ENCODE data around the gene BRICD5.

BRICD5 gene

GRCh38 chr16:2232094-2232990, 21.7 kb upstream of the BRICD5 start:
- Histone ChIP-seq H3K27me3 (ENCODE audit: control insufficient read depth in 3 of 3, insufficient read depth in 3 of 3, low read depth in 1 of 3, low read length in 3 of 3) (peaks cover 0 to 15% (median 3%) of the 10 kb centered on the region in 3 experiments), H3K4me2 (ENCODE audit: insufficient read depth, low read length, poor library complexity, severe bottlenecking) (no peak overlapping the region), H3K14ac (ENCODE audit: low read length) (no peak overlapping the region), H3K36me3 (replicated peaks in 1 of 2; ENCODE audit: control insufficient read depth in 2 of 2, insufficient read depth in 2 of 2, low read length in 2 of 2) (peaks cover 44 to 86% of the 10 kb centered on the region in 2 donors), H2BK12ac (ENCODE audit: low read length) (no peak overlapping the region), H4K8ac (ENCODE audit: low read depth, low read length) (peak overlapping the region; percentile 4), H2AK5ac (ENCODE audit: low read depth, low read length) (no peak overlapping the region), H3K79me1 (ENCODE audit: low read depth, low read length) (peaks cover 21% of the 10 kb centered on the region), H3K4me1 (ENCODE audit: control insufficient read depth in 2 of 2, insufficient read depth in 1 of 2, low read depth in 1 of 2, low read length in 2 of 2) (peaks cover 0 to 10% of the 10 kb centered on the region in 2 donors), H3K4ac (ENCODE audit: low read length) (no peak overlapping the region), H2BK5ac (ENCODE audit: low read length) (no peak overlapping the region), H3K18ac (ENCODE audit: low read length) (no peak overlapping the region), H3K27ac (replicated peaks; ENCODE audit: low read length) (no peak overlapping the region), H2BK15ac (ENCODE audit: low read length) (no peak overlapping the region), H3K9me3 (replicated peaks in 1 of 2; ENCODE audit: control insufficient read depth in 2 of 2, insufficient read depth in 1 of 2, low read depth in 1 of 2, low read length in 2 of 2) (peaks cover 0 to 1% of the 10 kb centered on the region in 2 donors), H2BK120ac (ENCODE audit: low read depth, low read length) (no peak overlapping the region), H3K4me3 (ENCODE audit: low read length in 2 of 2) (no peak overlapping the region), H3K9ac (ENCODE audit: low read depth, low read length, poor library complexity) (peak overlapping the region; percentile 77), H2AFZ (ENCODE audit: low read length) (no peak overlapping the region), H3K23ac (ENCODE audit: low read depth, low read length, poor library complexity) (peak overlapping the region; percentile 31), H4K91ac (ENCODE audit: low read depth, low read length, poor library complexity) (no peak overlapping the region)
- DNase-seq (ENCODE audit: low spot score), result no peak
- WGBS, 2 donors (ENCODE audit: extremely low coverage in 2 of 2, insufficient read length in 2 of 2, insufficient replicate concordance in 1 of 2), result no CpG with 5 or more reads among the region's 41 CpGs

DNA sequence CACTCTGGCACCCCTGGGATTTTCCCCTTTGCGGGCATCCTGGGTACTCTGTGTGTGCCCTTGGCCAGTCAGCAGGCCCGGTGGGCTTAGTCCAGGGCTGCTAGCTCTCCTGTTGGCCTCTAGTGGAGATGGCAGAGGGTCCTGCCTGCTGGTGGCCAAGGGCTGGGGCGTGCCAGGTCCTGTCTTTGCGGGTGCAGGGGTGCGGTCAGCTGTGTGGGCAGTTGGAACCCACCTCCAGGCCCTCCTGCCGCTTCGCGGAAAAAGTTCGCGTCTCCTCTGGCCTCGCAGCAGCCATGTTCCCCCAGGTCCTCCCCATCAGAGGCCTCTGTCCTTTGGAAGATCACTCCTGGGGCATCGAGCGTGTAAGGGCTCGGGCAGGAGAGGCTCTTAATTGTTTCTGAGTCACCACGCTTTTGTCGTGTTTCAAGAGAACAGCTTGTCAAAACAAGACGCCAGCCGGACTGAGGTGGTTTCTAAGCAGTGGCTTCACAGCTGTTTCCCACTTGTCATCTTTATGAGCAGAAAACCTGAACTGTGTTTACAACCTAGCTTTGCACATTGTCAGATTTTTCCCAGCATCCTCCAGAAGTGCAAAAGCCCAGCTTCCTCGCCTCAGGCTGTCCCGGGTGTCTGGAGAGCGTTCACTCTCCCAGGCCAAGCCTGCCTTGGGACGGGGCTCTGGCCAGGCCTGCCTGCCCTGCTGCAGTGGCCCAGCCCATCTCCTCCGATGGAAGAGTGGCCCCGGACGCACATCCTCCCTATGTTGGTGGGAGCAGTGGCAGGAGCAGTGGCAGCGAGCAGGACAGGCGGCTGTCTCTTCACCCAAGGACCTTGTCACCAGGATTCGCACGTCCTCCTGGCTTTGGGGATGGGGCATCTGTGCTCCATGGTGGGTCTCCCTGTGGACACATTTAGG, 20.6 kb upstream of the BRICD5 start:
- H3K27me3 ChIP-seq (ENCODE audit: control insufficient read depth in 3 of 3, insufficient read depth in 3 of 3, low read depth in 1 of 3, low read length in 3 of 3), result peaks cover 0 to 4% (median 0%) of the 10 kb centered on the region in 3 experiments
- no CpG with 5 or more reads among the region's 29 CpGs for WGBS, 2 donors (ENCODE audit: extremely low coverage in 2 of 2, insufficient read length in 2 of 2, insufficient replicate concordance in 1 of 2)
- no peaks in the 10 kb centered on the region for H3K9me3 ChIP-seq (replicated peaks in 1 of 2; ENCODE audit: control insufficient read depth in 2 of 2, insufficient read depth in 1 of 2, low read depth in 1 of 2, low read length in 2 of 2)
- no peak overlapping the region for H2AFZ ChIP-seq (ENCODE audit: low read length)
- no peak overlapping the region for H3K14ac ChIP-seq (ENCODE audit: low read length)
- peaks cover 44 to 91% of the 10 kb centered on the region in 2 donors for H3K36me3 ChIP-seq (replicated peaks in 1 of 2; ENCODE audit: control insufficient read depth in 2 of 2, insufficient read depth in 2 of 2, low read length in 2 of 2)
- H2AK5ac ChIP-seq (ENCODE audit: low read depth, low read length), result no peak overlapping the region
- H2BK120ac ChIP-seq (ENCODE audit: low read depth, low read length), result no peak overlapping the region
- peak overlapping the region; percentile 4 for H4K8ac ChIP-seq (ENCODE audit: low read depth, low read length)
- no peak overlapping the region for H3K23ac ChIP-seq (ENCODE audit: low read depth, low read length, poor library complexity)
- H4K91ac ChIP-seq (ENCODE audit: low read depth, low read length, poor library complexity), result no peak overlapping the region
- H3K4me2 ChIP-seq (ENCODE audit: insufficient read depth, low read length, poor library complexity, severe bottlenecking), result no peak overlapping the region
- no peak overlapping the region for H3K4ac ChIP-seq (ENCODE audit: low read length)
- H3K79me1 ChIP-seq (ENCODE audit: low read depth, low read length), result peaks cover 21% of the 10 kb centered on the region
- H3K4me3 ChIP-seq (ENCODE audit: low read length in 2 of 2), result no peak overlapping the region
- H3K9ac ChIP-seq (ENCODE audit: low read depth, low read length, poor library complexity), result no peak overlapping the region
- no peak for DNase-seq (ENCODE audit: low spot score)
- no peak overlapping the region for H3K27ac ChIP-seq (replicated peaks; ENCODE audit: low read length)
- no peak overlapping the region for H3K18ac ChIP-seq (ENCODE audit: low read length)
- no peak overlapping the region for H2BK5ac ChIP-seq (ENCODE audit: low read length)
- H2BK12ac ChIP-seq (ENCODE audit: low read length), result no peak overlapping the region
- no peak overlapping the region for H2BK15ac ChIP-seq (ENCODE audit: low read length)
- H3K4me1 ChIP-seq (ENCODE audit: control insufficient read depth in 2 of 2, insufficient read depth in 1 of 2, low read depth in 1 of 2, low read length in 2 of 2), result peaks cover 0 to 4% of the 10 kb centered on the region in 2 donors

DNA sequence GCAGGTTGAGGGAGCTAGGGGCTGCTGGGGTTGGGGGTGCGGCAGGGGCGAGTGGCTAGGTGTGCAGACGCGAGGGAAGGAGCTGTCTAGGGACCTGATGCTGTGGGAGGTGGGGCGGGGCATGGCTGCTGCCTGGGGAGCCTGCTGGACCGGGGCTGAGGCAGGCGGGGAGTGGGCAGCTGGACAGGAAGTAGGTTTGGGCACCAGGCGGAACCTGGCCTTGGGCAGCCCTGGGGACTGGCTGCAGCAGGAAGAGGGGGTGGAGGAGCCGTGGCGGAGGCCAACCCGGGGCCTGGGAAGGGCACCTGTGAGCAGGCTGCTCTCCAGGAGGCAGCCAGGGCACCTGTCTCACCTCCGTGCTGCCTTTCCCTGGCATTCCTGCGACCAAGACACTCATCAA, 19.7 kb upstream of the BRICD5 start:
- peak overlapping the region; percentile 58 for H2BK12ac ChIP-seq (ENCODE audit: low read length)
- H3K79me1 ChIP-seq (ENCODE audit: low read depth, low read length), result peaks cover 21% of the 10 kb centered on the region
- H2BK120ac ChIP-seq (ENCODE audit: low read depth, low read length), result no peak overlapping the region
- no peaks in the 10 kb centered on the region for H3K9me3 ChIP-seq (replicated peaks in 1 of 2; ENCODE audit: control insufficient read depth in 2 of 2, insufficient read depth in 1 of 2, low read depth in 1 of 2, low read length in 2 of 2)
- peak overlapping the region; percentile 43 for H3K23ac ChIP-seq (ENCODE audit: low read depth, low read length, poor library complexity)
- no peak overlapping the region for H4K8ac ChIP-seq (ENCODE audit: low read depth, low read length)
- H3K4me1 ChIP-seq (ENCODE audit: control insufficient read depth in 2 of 2, insufficient read depth in 1 of 2, low read depth in 1 of 2, low read length in 2 of 2), result no peaks in the 10 kb centered on the region
- DNase-seq (ENCODE audit: low spot score), result no peak
- H3K9ac ChIP-seq (ENCODE audit: low read depth, low read length, poor library complexity), result no peak overlapping the region
- H3K36me3 ChIP-seq (replicated peaks in 1 of 2; ENCODE audit: control insufficient read depth in 2 of 2, insufficient read depth in 2 of 2, low read length in 2 of 2), result peaks cover 43 to 88% of the 10 kb centered on the region in 2 donors
- H3K4me2 ChIP-seq (ENCODE audit: insufficient read depth, low read length, poor library complexity, severe bottlenecking), result no peak overlapping the region
- H3K27me3 ChIP-seq (ENCODE audit: control insufficient read depth in 3 of 3, insufficient read depth in 3 of 3, low read depth in 1 of 3, low read length in 3 of 3), result no peaks in the 10 kb centered on the region
- no peak overlapping the region for H2AFZ ChIP-seq (ENCODE audit: low read length)
- no peak overlapping the region for H2BK15ac ChIP-seq (ENCODE audit: low read length)
- no peak overlapping the region for H3K4me3 ChIP-seq (ENCODE audit: low read length in 2 of 2)
- H4K91ac ChIP-seq (ENCODE audit: low read depth, low read length, poor library complexity), result no peak overlapping the region
- H2BK5ac ChIP-seq (ENCODE audit: low read length), result no peak overlapping the region
- no CpG with 5 or more reads among the region's 13 CpGs for WGBS, 2 donors (ENCODE audit: extremely low coverage in 2 of 2, insufficient read length in 2 of 2, insufficient replicate concordance in 1 of 2)
- H3K27ac ChIP-seq (replicated peaks; ENCODE audit: low read length), result no peak overlapping the region
- no peak overlapping the region for H3K14ac ChIP-seq (ENCODE audit: low read length)
- H2AK5ac ChIP-seq (ENCODE audit: low read depth, low read length), result no peak overlapping the region
- H3K18ac ChIP-seq (ENCODE audit: low read length), result no peak overlapping the region
- H3K4ac ChIP-seq (ENCODE audit: low read length), result no peak overlapping the region
